ENCODE measurements around the gene ZIC3.

ZIC3 gene

GRCh38 chrX:137574102-137574783 is 8.3 kb downstream of the ZIC3 start:
- no peak for DNase-seq

GRCh38 chrX:137574784-137575293 is 8.9 kb downstream of the ZIC3 start:
- DNase-seq, result no peak

- no peak for DNase-seq
Observed at GRCh38 chrX:137575596-137576255, 9.8 kb downstream of the ZIC3 start.

- DNase-seq, result no peak
Observed at GRCh38 chrX:137587151-137587550, 21.2 kb downstream of the ZIC3 start.

GRCh38 chrX:137600769-137601168 is 34.8 kb downstream of the ZIC3 start:
- no peak for DNase-seq
